ENCODE measurements around the gene THEMIS2. TPM values are rescaled to one million over a fixed set of nuclear protein-coding genes. Genes with fewer than 3 reads are reported as not detected.
A peak's percentile ranks its signal among the peaks of the same experiment; 100 is the strongest.

Gene THEMIS2
- total RNA-seq, 1 donor from 2014 or later = 3.1 TPM

DNA sequence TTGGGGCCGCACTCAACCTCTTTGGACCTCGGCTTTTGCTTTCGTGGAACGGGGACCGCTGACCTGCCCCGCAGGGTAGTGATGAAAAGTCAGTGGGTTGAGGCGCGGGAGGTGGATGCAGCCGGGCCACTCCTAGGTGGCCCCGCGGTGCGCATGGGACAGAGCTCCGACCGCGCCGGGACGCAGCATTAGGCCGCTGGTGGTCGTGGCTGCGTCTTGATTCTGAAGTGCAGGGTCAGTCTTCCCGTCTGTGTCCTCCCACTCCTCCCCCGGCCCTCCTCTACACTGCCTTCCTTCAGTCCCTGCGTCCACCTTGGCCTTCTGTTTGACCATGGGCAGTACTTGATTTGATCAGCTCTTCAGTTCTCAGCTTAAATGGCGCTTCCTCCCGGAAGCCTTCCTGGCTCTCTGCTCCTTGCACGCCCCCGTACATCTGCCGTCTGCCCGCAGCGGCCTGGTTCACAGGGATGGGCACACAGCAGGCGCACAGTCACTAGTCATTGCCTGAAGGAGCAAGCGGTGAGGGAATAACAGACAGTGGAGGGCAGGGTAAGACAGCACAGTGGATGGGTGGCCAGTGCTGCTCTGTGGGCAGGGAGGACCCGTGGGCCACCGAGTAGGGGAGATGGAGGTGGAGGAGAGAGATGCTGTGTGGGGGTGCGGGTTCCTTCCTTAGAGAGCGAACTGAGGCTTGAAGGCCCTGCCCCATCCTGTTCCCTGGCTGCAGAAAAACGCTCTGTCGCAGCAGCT lies 633 bp downstream of the THEMIS2 start:
- Mint-ChIP-seq H3K27ac (no peak overlapping the region), H3K27me3 (peaks cover 6% of the 10 kb centered on the region), H3K4me1 (ENCODE audit: unreplicated experiment) (peaks cover 6% of the 10 kb centered on the region), H3K9me3 (no peaks in the 10 kb centered on the region), H3K4me3 (peak overlapping the region; percentile 87), H3K36me3 (no peaks in the 10 kb centered on the region)
- no peak for DNase-seq (ENCODE audit: extremely low spot score, unreplicated experiment)
- TF ChIP-seq, protein P1, sequence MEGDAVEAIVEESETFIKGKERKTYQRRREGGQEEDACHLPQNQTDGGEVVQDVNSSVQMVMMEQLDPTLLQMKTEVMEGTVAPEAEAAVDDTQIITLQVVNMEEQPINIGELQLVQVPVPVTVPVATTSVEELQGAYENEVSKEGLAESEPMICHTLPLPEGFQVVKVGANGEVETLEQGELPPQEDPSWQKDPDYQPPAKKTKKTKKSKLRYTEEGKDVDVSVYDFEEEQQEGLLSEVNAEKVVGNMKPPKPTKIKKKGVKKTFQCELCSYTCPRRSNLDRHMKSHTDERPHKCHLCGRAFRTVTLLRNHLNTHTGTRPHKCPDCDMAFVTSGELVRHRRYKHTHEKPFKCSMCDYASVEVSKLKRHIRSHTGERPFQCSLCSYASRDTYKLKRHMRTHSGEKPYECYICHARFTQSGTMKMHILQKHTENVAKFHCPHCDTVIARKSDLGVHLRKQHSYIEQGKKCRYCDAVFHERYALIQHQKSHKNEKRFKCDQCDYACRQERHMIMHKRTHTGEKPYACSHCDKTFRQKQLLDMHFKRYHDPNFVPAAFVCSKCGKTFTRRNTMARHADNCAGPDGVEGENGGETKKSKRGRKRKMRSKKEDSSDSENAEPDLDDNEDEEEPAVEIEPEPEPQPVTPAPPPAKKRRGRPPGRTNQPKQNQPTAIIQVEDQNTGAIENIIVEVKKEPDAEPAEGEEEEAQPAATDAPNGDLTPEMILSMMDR (conservative IDR thresholded peaks at IDR 0.05) = no peak

DNA sequence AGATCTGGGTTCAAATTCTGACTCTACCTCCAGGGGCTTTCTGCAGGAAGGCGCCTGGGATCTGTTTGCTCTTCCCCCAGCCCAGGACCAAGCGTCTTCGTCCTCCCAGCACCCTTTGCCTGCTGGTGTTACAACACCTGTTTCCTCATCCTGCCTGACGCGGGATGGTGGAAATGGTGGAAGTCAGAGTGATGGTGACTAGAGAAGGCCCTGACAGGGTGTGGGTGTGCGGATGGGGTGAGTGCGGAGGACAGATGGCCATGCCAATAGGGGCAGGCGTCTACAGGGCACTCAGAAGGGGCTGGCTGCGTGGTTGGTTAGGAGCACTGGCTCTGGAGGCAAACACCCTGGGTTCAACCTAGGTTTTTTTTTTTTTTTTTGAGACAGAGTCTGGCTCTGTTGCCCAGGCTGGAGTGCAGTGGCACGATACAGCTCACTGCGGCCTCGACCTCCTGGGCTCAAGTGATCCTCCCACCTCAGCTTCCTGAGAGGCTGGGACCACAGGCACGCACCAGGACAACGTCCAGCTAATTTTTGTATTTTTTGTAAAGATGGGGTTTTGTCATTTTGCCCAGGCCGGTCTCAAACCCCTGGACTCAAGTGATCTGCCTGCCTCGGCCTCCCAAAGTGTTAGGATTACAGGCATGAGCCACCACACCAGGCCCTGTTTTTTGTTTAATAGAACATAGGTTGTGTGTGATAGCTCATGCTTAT lies 1.5 kb downstream of the THEMIS2 start:
- Mint-ChIP-seq H3K27me3 (peaks cover 6% of the 10 kb centered on the region), H3K4me3 (no peak overlapping the region), H3K9me3 (no peaks in the 10 kb centered on the region), H3K27ac (no peak overlapping the region), H3K4me1 (ENCODE audit: unreplicated experiment) (peaks cover 6% of the 10 kb centered on the region), H3K36me3 (no peaks in the 10 kb centered on the region)
- DNase-seq (ENCODE audit: extremely low spot score, unreplicated experiment) = no peak
- TF ChIP-seq, protein P1 (conservative IDR thresholded peaks at IDR 0.05) = no peak

DNA sequence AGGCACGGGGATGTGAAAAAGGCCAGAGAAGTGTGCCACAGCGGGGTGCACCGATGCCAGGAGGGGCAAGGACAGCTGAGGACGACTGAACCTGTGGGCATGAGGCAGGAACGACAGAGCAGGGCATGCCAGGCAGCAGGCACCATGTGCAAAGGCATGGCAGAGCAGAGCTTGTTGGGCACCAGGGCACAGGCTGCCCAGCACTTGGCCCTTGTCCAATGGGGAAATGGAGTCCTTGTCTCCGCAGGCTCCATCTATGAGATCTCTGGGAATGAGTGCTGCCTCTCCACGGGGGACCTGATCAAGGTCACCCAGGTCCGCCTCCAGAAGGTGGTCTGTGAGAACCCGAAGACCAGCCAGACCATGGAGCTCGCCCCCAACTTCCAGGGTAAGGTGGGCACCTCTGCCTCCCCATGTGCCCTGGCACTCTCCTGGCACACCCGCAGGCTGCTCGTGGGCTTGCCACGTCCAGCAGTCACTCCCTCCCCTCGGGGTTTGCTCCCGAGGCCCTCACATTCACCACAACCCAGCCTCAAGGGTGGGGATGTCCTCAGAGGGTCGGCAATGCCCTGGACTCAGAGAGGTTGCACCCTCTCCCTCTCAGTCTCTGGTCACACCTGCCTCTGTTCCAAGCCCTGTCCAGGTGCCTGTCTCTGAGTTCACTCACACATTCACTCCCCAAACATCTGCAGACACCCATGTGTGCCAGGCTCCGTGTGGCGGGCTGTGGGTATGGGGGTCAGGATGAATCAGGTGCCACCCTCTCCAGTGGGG lies 4.2 kb downstream of the THEMIS2 start:
- DNase-seq (ENCODE audit: extremely low spot score, unreplicated experiment) = no peak
- Mint-ChIP-seq H3K27ac (no peak overlapping the region), H3K9me3 (no peaks in the 10 kb centered on the region), H3K4me1 (ENCODE audit: unreplicated experiment) (peaks cover 6% of the 10 kb centered on the region), H3K27me3 (peaks cover 6% of the 10 kb centered on the region), H3K36me3 (no peaks in the 10 kb centered on the region), H3K4me3 (no peak overlapping the region)
- TF ChIP-seq, protein P1 (conservative IDR thresholded peaks at IDR 0.05) = no peak

DNA sequence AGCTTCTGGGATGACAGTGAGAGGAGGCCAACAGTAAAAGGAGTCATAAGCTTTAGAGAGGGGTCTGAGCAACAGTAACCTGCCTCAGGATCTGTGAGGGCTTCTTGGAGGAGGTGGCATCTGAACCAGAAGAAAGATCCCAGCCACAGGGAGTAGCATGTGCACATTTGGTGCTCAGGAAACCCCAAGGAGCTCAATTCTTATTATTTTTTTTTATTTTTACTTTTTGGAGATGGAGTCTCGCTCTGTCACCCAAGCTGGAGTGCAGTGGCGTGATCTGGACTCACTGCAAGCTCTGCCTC lies 4.7 kb downstream of the THEMIS2 start:
- peaks cover 6% of the 10 kb centered on the region for H3K27me3 Mint-ChIP-seq
- H3K27ac Mint-ChIP-seq = no peak overlapping the region
- TF ChIP-seq, protein P1 (conservative IDR thresholded peaks at IDR 0.05) = no peak
- H3K4me1 Mint-ChIP-seq (ENCODE audit: unreplicated experiment) = peaks cover 6% of the 10 kb centered on the region
- H3K36me3 Mint-ChIP-seq = no peaks in the 10 kb centered on the region
- DNase-seq (ENCODE audit: extremely low spot score, unreplicated experiment) = no peak
- H3K4me3 Mint-ChIP-seq = no peak overlapping the region
- H3K9me3 Mint-ChIP-seq = no peaks in the 10 kb centered on the region

DNA sequence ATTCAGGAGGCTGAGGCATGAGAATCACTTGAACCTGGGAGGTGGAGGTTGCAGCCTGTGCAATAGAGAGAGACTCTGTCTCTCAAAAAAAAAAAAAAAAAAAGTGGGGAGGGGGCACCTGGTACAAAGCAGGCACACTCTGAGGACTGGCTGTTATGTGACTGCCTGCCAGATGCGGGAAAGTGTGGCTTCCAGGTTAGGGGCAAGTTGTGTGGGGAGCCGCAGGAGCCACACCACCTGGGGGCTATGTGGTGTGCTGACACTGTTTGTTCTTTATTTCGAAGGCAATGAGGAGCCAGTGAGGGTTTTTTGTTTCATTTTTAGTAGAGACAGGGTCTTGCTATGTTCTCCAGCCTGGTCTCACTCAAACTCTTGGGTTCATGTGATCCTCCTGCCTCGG lies 5.7 kb downstream of the THEMIS2 start:
- no peaks in the 10 kb centered on the region for H3K9me3 Mint-ChIP-seq
- H3K27me3 Mint-ChIP-seq = peaks cover 2% of the 10 kb centered on the region
- no peak overlapping the region for H3K4me3 Mint-ChIP-seq
- peaks cover 2% of the 10 kb centered on the region for H3K4me1 Mint-ChIP-seq (ENCODE audit: unreplicated experiment)
- no peaks in the 10 kb centered on the region for H3K36me3 Mint-ChIP-seq
- no peak for DNase-seq (ENCODE audit: extremely low spot score, unreplicated experiment)
- TF ChIP-seq, protein P1 (conservative IDR thresholded peaks at IDR 0.05) = no peak
- no peak overlapping the region for H3K27ac Mint-ChIP-seq

Measured in type B pancreatic cell (in vitro differentiated cells).